ENCODE measurements around the gene NCBP2L. TPM values are rescaled to one million over a fixed set of nuclear protein-coding genes. Genes with fewer than 3 reads are reported as not detected.

Gene NCBP2L
- total and polyA plus RNA-seq, 4 donors = 0.02 to 0.24 (median 0.08) TPM; not detected in 1

GRCh38 chrX:107775000-107775733, 2.4 kb upstream of the NCBP2L start:
- DNase-seq (ENCODE audit: low spot score) = no peak
- Histone ChIP-seq H3K9me3 (ENCODE audit: control insufficient read depth in 4 of 4, low read length in 3 of 4) (no peaks in the 10 kb centered on the region), H3K9ac (ENCODE audit: low read depth in 1 of 2, low read length in 2 of 2) (peak overlapping the region in 1 of 2 donors; percentile 36), H3K27me3 (ENCODE audit: control insufficient read depth in 4 of 4, insufficient read depth in 4 of 4, low read length in 3 of 4) (no peaks in the 10 kb centered on the region), H3K4me1 (ENCODE audit: control insufficient read depth in 4 of 4, insufficient read depth in 4 of 4, low read length in 3 of 4) (peaks cover 2 to 25% (median 12%) of the 10 kb centered on the region in 4 donors), H3K36me3 (ENCODE audit: control insufficient read depth in 4 of 4, insufficient read depth in 3 of 4, low read depth in 1 of 4, low read length in 3 of 4) (peaks cover 0 to 2% (median 0%) of the 10 kb centered on the region in 4 donors), H3K27ac (ENCODE audit: low read depth in 1 of 2, low read length in 2 of 2) (peak overlapping the region; percentile 13 to 54), H3K4me3 (ENCODE audit: low read depth in 1 of 3, low read length in 3 of 3) (peak overlapping the region; percentile 20 to 71 (median 66))
- TF ChIP-seq, protein P1, sequence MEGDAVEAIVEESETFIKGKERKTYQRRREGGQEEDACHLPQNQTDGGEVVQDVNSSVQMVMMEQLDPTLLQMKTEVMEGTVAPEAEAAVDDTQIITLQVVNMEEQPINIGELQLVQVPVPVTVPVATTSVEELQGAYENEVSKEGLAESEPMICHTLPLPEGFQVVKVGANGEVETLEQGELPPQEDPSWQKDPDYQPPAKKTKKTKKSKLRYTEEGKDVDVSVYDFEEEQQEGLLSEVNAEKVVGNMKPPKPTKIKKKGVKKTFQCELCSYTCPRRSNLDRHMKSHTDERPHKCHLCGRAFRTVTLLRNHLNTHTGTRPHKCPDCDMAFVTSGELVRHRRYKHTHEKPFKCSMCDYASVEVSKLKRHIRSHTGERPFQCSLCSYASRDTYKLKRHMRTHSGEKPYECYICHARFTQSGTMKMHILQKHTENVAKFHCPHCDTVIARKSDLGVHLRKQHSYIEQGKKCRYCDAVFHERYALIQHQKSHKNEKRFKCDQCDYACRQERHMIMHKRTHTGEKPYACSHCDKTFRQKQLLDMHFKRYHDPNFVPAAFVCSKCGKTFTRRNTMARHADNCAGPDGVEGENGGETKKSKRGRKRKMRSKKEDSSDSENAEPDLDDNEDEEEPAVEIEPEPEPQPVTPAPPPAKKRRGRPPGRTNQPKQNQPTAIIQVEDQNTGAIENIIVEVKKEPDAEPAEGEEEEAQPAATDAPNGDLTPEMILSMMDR (IDR thresholded peaks at IDR 0.05; ENCODE audit: low read depth, low read length, missing input control) = no peak
- TF ChIP-seq RAD21 (IDR thresholded peaks at IDR 0.05) (no peak), SP1 (IDR thresholded peaks at IDR 0.05) (no peak), HNF4A (conservative IDR thresholded peaks at IDR 0.05) (no peak), GABPA (IDR thresholded peaks at IDR 0.05 in 1 of 2, conservative IDR thresholded peaks at IDR 0.05 in 1 of 2) (no peak)
- 6% methylated on average over 40 of the region's 40 CpGs for WGBS

GRCh38 chrX:107775734-107776511, 1.6 kb upstream of the NCBP2L start, which contains the start of gene TSC22D3:
Gene TSC22D3 (minus strand): TSS chrX:107775787. CDS start chrX:107775419, 368 bp downstream.
- Histone ChIP-seq H3K9me3 (ENCODE audit: control insufficient read depth in 4 of 4, low read length in 3 of 4) (no peaks in the 10 kb centered on the region), H3K27me3 (ENCODE audit: control insufficient read depth in 4 of 4, insufficient read depth in 4 of 4, low read length in 3 of 4) (no peaks in the 10 kb centered on the region), H3K4me3 (ENCODE audit: low read depth in 1 of 3, low read length in 3 of 3) (peak within 1 kb of the TSS; percentile 20 to 71 (median 66)), H3K4me1 (ENCODE audit: control insufficient read depth in 4 of 4, insufficient read depth in 4 of 4, low read length in 3 of 4) (peaks cover 2 to 25% (median 12%) of the 10 kb centered on the region in 4 donors), H3K9ac (ENCODE audit: low read depth in 1 of 2, low read length in 2 of 2) (peak within 1 kb of the TSS in 1 of 2 donors; percentile 42), H3K27ac (ENCODE audit: low read depth in 1 of 2, low read length in 2 of 2) (peak within 1 kb of the TSS; percentile 13 to 54), H3K36me3 (ENCODE audit: control insufficient read depth in 4 of 4, insufficient read depth in 3 of 4, low read depth in 1 of 4, low read length in 3 of 4) (peaks cover 0 to 2% (median 0%) of the 10 kb centered on the region in 4 donors)
- peak; percentile 36 for DNase-seq (ENCODE audit: low spot score)
- TF ChIP-seq GABPA (IDR thresholded peaks at IDR 0.05 in 1 of 2, conservative IDR thresholded peaks at IDR 0.05 in 1 of 2) = no peak
- TF ChIP-seq EGR1 (IDR thresholded peaks at IDR 0.05; ENCODE audit: low read depth in 2 of 2) = no peak
- TF ChIP-seq, protein P2, sequence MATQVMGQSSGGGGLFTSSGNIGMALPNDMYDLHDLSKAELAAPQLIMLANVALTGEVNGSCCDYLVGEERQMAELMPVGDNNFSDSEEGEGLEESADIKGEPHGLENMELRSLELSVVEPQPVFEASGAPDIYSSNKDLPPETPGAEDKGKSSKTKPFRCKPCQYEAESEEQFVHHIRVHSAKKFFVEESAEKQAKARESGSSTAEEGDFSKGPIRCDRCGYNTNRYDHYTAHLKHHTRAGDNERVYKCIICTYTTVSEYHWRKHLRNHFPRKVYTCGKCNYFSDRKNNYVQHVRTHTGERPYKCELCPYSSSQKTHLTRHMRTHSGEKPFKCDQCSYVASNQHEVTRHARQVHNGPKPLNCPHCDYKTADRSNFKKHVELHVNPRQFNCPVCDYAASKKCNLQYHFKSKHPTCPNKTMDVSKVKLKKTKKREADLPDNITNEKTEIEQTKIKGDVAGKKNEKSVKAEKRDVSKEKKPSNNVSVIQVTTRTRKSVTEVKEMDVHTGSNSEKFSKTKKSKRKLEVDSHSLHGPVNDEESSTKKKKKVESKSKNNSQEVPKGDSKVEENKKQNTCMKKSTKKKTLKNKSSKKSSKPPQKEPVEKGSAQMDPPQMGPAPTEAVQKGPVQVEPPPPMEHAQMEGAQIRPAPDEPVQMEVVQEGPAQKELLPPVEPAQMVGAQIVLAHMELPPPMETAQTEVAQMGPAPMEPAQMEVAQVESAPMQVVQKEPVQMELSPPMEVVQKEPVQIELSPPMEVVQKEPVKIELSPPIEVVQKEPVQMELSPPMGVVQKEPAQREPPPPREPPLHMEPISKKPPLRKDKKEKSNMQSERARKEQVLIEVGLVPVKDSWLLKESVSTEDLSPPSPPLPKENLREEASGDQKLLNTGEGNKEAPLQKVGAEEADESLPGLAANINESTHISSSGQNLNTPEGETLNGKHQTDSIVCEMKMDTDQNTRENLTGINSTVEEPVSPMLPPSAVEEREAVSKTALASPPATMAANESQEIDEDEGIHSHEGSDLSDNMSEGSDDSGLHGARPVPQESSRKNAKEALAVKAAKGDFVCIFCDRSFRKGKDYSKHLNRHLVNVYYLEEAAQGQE (IDR thresholded peaks at IDR 0.05) = peak; percentile 71
- peak; percentile 60 to 76 for TF ChIP-seq RAD21 (IDR thresholded peaks at IDR 0.05)
- TF ChIP-seq ZBTB33 (IDR thresholded peaks at IDR 0.05) = no peak
- peak; percentile 21 for TF ChIP-seq FOXA1 (IDR thresholded peaks at IDR 0.05)
- peak; percentile 15 for TF ChIP-seq MAX (IDR thresholded peaks at IDR 0.05)
- no peak for TF ChIP-seq FOXA2 (IDR thresholded peaks at IDR 0.05)
- TF ChIP-seq, protein P3, sequence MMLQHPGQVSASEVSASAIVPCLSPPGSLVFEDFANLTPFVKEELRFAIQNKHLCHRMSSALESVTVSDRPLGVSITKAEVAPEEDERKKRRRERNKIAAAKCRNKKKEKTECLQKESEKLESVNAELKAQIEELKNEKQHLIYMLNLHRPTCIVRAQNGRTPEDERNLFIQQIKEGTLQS (IDR thresholded peaks at IDR 0.05) = no peak
- peak; percentile 23 for TF ChIP-seq YY1 (IDR thresholded peaks at IDR 0.05)
- no peak for TF ChIP-seq HNF4G (IDR thresholded peaks at IDR 0.05)
- TF ChIP-seq RXRA (IDR thresholded peaks at IDR 0.05) = peak; percentile 22 to 34
- TF ChIP-seq NR2F2 (IDR thresholded peaks at IDR 0.05) = peak; percentile 18
- TF ChIP-seq HNF4A (conservative IDR thresholded peaks at IDR 0.05) = peak in 1 of 2 donors; percentile 32
- TF ChIP-seq, protein P1 (IDR thresholded peaks at IDR 0.05; ENCODE audit: low read depth, low read length, missing input control) = peak; percentile 5
- TF ChIP-seq JUND (IDR thresholded peaks at IDR 0.05) = no peak
- peak; percentile 71 for TF ChIP-seq TAF1 (conservative IDR thresholded peaks at IDR 0.05)
- TF ChIP-seq SP1 (IDR thresholded peaks at IDR 0.05) = peak; percentile 65
- WGBS = under 1% methylated on average over 59 of the region's 59 CpGs

Data from liver (tissue), 9 donors.